Cardiac fibroblast (primary cell): Measurements from ENCODE around the gene WWC2.

ENCODE experiments used
- DNase-seq, 2 donors: peaks; one replicate each; pipeline versions ENCODE4 v3.0.0 to v3.0.0-alpha.2; 2010; ENCODE audit warnings: low read depth in 2 of 2
- H3K4me3 ChIP-seq, 2 donors: replicated peaks in 1 of 2; 1 replicate in 1 of 2; 2 replicates in 1 of 2; pipeline ENCODE4 v1.5.1; 2011; ENCODE audit warnings: low read depth in 2 of 2, low read length in 2 of 2, mild to moderate bottlenecking in 2 of 2, moderate library complexity in 1 of 2
- TF ChIP-seq, protein P1 (sequence below): IDR thresholded peaks from one replicate; pipeline ENCODE4 v1.5.1; 2011; ENCODE audit warnings: low read depth, mild to moderate bottlenecking, low read length, inconsistent platforms

WWC2 gene

DNA sequence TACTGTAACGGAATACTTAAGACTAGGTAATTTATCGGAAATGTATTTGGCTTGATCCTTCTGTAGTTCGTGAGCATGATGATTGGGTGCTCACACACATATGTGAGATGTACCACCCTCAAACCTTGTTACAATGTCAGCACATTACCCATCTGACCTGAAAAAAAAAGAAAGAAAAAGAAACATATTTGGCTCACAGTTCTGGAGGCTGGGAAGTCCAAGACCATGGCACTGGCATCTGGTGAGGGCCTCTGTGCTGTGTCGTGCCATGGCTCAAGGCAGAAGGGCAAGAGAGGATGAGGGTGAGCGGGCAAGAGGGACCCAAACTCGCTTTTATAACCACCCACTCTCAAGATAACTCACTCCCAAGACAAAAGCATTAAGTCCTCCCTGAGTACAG is 230.2 kb downstream of the WWC2 start:
- no peak for DNase-seq
- no peak overlapping the region for H3K4me3 ChIP-seq
- TF ChIP-seq, protein P1, sequence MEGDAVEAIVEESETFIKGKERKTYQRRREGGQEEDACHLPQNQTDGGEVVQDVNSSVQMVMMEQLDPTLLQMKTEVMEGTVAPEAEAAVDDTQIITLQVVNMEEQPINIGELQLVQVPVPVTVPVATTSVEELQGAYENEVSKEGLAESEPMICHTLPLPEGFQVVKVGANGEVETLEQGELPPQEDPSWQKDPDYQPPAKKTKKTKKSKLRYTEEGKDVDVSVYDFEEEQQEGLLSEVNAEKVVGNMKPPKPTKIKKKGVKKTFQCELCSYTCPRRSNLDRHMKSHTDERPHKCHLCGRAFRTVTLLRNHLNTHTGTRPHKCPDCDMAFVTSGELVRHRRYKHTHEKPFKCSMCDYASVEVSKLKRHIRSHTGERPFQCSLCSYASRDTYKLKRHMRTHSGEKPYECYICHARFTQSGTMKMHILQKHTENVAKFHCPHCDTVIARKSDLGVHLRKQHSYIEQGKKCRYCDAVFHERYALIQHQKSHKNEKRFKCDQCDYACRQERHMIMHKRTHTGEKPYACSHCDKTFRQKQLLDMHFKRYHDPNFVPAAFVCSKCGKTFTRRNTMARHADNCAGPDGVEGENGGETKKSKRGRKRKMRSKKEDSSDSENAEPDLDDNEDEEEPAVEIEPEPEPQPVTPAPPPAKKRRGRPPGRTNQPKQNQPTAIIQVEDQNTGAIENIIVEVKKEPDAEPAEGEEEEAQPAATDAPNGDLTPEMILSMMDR = no peak

DNA sequence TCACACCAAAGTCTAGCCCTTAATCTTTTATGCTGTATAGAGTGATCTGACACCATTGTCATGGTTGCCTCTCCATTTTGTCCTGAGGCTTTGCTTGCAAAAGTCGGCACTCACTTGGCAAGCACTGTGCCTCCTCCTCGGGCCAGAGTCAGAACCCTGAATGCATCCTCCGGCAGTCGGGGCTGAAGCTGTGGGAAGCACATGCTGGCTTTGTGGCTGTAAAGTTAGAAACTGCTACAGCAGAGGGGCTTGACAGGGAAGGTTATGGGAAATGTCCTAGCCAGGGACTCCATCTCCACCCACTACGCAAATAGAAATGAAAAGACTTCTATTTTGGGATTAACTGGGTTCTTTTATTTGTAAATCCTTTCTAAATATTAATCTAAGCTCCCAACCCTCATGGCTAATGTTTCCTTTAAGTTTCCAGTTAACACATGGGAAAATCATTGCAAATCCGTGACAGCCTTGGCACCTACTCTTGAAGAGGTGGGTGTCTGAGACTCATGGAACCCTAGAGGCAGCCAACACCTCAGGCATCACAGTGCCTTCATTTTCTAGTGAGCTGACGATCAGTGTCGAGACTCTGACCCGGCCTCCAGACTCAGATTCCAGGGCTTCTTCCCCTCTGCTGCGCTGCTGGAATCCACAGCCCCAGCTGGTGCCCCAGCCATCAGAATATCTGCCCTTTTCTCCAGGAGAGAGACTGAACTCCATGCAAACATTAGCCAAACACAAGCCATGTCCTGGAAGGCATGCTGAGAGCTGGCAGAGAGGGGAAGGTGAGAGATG is 231.1 kb downstream of the WWC2 start:
- no peak for DNase-seq
- TF ChIP-seq, protein P1 = no peak
- H3K4me3 ChIP-seq = no peak overlapping the region

DNA sequence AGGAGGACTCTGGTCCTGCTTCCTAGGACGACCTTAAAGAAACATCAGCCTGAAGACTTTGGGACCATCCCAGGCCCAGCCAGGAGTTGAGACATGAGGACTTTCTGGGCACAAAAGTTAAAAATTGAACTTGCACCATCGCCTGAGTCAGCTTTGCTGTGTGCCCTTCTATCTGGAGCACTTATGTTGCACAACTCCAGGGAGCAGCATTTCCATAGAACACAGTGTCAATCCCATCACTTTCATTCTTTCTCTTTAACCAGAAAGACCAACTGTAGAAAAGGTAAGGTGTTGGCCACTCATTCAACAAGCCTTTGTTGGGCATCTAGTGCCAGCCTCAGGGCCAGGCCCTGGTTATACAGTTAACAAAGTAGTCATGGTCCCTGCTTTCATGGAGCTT is 231.8 kb downstream of the WWC2 start:
- no peak overlapping the region for H3K4me3 ChIP-seq
- TF ChIP-seq, protein P1 = no peak
- DNase-seq = peak in 1 of 2 donors; percentile 47

DNA sequence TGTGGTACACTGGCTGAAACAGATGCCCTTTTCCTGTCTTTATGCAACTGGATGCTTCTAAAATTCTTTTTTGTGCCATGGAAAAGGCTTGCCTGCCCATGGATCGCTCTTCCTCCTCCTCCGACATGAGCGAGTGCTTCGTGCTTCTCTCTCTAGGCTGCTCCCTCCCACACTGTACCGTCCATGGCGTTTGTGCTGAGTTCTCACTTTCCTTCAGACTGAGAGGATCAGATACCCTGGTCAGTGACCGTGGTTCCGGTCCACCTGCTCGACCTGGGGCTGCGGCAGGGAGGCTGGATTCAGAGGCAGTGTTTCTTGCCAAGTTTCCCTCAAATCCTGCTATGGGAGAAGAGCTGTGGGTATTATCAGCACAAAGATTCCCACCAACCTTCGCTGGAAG is 233.4 kb downstream of the WWC2 start:
- TF ChIP-seq, protein P1 = no peak
- H3K4me3 ChIP-seq = no peak overlapping the region
- no peak for DNase-seq

DNA sequence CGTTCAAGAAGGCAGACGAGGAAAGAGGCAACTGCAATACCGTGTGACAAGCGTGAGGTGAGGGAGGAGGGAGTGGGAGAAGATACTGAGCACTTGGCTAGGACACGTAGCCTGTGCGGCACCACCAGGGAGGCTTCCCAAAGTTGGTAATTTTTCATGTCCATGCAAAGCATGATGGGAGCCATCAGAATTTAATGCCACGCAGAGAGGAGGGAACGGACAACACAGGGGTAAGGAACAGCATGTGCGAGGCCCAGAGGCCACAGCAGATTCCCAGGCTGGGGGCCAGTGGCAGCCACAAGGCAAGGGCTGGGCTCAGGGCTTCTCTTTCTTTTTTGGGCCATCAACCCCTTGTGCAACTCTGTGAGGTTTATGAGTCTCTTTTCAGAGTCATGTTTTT is 234.1 kb downstream of the WWC2 start:
- no peak overlapping the region for H3K4me3 ChIP-seq
- TF ChIP-seq, protein P1 = no peak
- no peak for DNase-seq

DNA sequence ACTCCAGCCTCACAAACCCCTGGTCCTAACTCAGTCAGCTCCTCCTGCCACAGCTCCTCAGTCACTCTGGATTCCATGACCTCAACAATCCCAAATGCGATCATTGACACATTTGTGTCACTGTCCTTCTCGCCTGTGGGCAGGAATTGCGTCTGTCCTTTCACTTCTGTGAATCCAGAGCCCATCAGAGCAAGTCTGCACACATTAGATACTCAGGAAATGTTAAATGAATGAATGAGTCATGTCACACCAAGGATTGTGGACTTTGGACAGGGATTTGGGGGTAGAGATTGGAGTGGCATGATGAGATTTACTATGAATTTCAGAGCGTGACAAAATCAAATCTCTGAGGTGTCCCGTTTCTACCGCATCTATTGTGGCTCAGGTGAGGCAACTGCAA is 234.9 kb downstream of the WWC2 start:
- no peak for DNase-seq
- no peak overlapping the region for H3K4me3 ChIP-seq
- TF ChIP-seq, protein P1 = no peak

DNA sequence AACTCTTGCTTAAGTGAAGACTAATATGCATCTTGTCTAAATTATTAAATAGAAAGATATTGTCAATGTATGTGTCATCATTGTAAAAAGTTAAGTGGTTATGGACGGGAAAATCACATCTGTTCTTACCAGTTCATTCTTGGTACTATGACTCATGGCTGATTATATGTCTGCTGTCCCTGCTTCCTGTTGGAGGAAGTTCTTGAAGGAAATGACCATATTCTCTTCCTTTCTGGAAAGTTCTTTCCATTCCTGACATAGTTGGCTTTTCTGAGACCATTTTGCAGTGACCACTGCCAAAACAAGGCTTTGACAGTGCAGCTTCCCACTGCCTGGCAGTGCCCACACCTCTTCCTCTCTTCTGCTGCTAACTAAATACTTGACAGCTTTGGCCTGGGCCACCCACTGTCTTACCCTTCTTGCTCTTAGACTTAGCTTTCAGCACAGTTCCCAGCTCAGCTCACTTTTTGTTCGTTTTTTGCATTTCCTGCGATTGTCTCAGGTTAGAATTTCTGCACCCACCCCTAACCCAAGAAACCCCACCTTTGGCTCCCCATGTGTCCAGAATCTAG is 236.4 kb downstream of the WWC2 start:
- peak; percentile 90 to 96 for DNase-seq
- no peak overlapping the region for H3K4me3 ChIP-seq
- TF ChIP-seq, protein P1 = no peak
